ENCODE measurements around the gene SIL1. TPM values are rescaled to one million over a fixed set of nuclear protein-coding genes. Genes with fewer than 3 reads are reported as not detected.

SIL1 gene
- total RNA-seq, 4 donors from 2014 or later, result 17.4 to 122 (median 58.3) TPM

- no peak overlapping the region for H3K4me3 ChIP-seq
- no peaks in the 10 kb centered on the region for H3K36me3 ChIP-seq
- H3K27ac ChIP-seq, result no peak overlapping the region
- no peaks in the 10 kb centered on the region for H3K27me3 ChIP-seq
- intact Hi-C loops (cut with DNase I; ENCODE audit: low total_unique reads), result no loop called here
- no peaks in the 10 kb centered on the region for H3K9me3 ChIP-seq
- H3K4me1 ChIP-seq, result peaks cover 10 to 12% of the 10 kb centered on the region in 2 donors
- TF ChIP-seq POLR2A (IDR thresholded peaks at IDR 0.05), result no peak
- TF ChIP-seq CTCF (IDR thresholded peaks at IDR 0.05), result no peak
- no peak for DNase-seq
These were observed 249.5 kb downstream of the SIL1 start for GRCh38 chr5:138948471-138949222.

- no peak for TF ChIP-seq POLR2A (IDR thresholded peaks at IDR 0.05)
- TF ChIP-seq CTCF (IDR thresholded peaks at IDR 0.05), result no peak
- no peak for DNase-seq
- Histone ChIP-seq H3K36me3 (no peaks in the 10 kb centered on the region), H3K4me1 (peaks cover 4 to 6% of the 10 kb centered on the region in 2 donors), H3K27me3 (no peaks in the 10 kb centered on the region), H3K27ac (no peak overlapping the region), H3K9me3 (no peaks in the 10 kb centered on the region), H3K4me3 (no peak overlapping the region)
- intact Hi-C loops (cut with DNase I; ENCODE audit: low total_unique reads), result no loop called here
These were observed 250.4 kb downstream of the SIL1 start for GRCh38 chr5:138947780-138948179.

GRCh38 chr5:138946831-138947560 is 251.2 kb downstream of the SIL1 start:
- no peak for TF ChIP-seq CTCF (IDR thresholded peaks at IDR 0.05)
- no peaks in the 10 kb centered on the region for H3K27me3 ChIP-seq
- H3K27ac ChIP-seq, result no peak overlapping the region
- no peaks in the 10 kb centered on the region for H3K36me3 ChIP-seq
- H3K4me3 ChIP-seq, result no peak overlapping the region
- no peak for DNase-seq
- intact Hi-C loops (cut with DNase I; ENCODE audit: low total_unique reads), result no loop called here
- no peaks in the 10 kb centered on the region for H3K4me1 ChIP-seq
- H3K9me3 ChIP-seq, result no peaks in the 10 kb centered on the region

GRCh38 chr5:138946241-138946623 is 251.9 kb downstream of the SIL1 start:
- intact Hi-C loops (cut with DNase I; ENCODE audit: low total_unique reads), result no loop called here
- H3K27ac ChIP-seq, result no peak overlapping the region
- no peaks in the 10 kb centered on the region for H3K4me1 ChIP-seq
- no peaks in the 10 kb centered on the region for H3K27me3 ChIP-seq
- H3K9me3 ChIP-seq, result no peaks in the 10 kb centered on the region
- TF ChIP-seq CTCF (IDR thresholded peaks at IDR 0.05) (no peak), POLR2A (IDR thresholded peaks at IDR 0.05) (no peak)
- no peak overlapping the region for H3K4me3 ChIP-seq
- H3K36me3 ChIP-seq, result no peaks in the 10 kb centered on the region
- DNase-seq, result no peak

All from uterus (tissue), 4 donors.